Peyer's patch (tissue), 4 donors: ENCODE measurements around the gene ZNF236. TPM values are rescaled to one million over a fixed set of nuclear protein-coding genes. Genes with fewer than 3 reads are reported as not detected.

ENCODE experiments used
- DNase-seq, 3 donors: peaks; one replicate each; pipeline ENCODE4 v3.0.0-alpha.2; 2017 to 2019
- H3K27ac ChIP-seq, 4 donors: fragments of 200-600 bp; sonication (generic); one replicate each; pipeline ENCODE4 v1.5.1; 2016 to 2019
- H3K27me3 ChIP-seq, 2 donors: fragments of 200-600 bp; sonication (generic); one replicate each; pipeline ENCODE4 v1.5.1; 2019
- H3K36me3 ChIP-seq, 3 donors: fragments of 200-600 bp; sonication (generic); one replicate each; pipeline ENCODE4 v1.5.1; 2016 to 2019
- H3K4me1 ChIP-seq, 4 donors: fragments of 200-600 bp; sonication (generic); one replicate each; pipeline ENCODE4 v1.5.1; 2016 to 2019
- H3K4me3 ChIP-seq, 4 donors: fragments of 200-600 bp; sonication (generic); 1 replicate in 3 of 4; 2 replicates in 1 of 4; pipeline ENCODE4 v1.5.1; 2016 to 2019; ENCODE audit warnings: mild to moderate bottlenecking in 1 of 4
- H3K9me3 ChIP-seq, 4 donors: fragments of 200-600 bp; sonication (generic); one replicate each; pipeline ENCODE4 v1.5.1; 2016 to 2019; ENCODE audit warnings: mild to moderate bottlenecking in 1 of 4
- POLR2A ChIP-seq, 2 donors: fragments of 450-650 bp; IDR thresholded peaks; one replicate each; pipeline ENCODE4 v1.5.1; 2017; ENCODE audit warnings: antibody characterized with exemption in 2 of 2, mild to moderate bottlenecking in 2 of 2, moderate library complexity in 2 of 2
- total RNA-seq, 4 donors: library from RNA; depleted of rRNA; stranded (reverse); fragments of >200 nt; gene quantifications; one replicate each; pipeline ENCODE4 v1.1.0, GENCODE V29; 2016
- TF ChIP-seq, protein P1 (sequence below), 6 experiments: fragments of 450-650 bp in 4 of 6; fragments of 200-600 bp in 2 of 6; sonication (generic) in 1 of 6; IDR thresholded peaks; one replicate each; pipeline ENCODE4 v1.5.1; 2017 to 2019; ENCODE audit warnings: antibody characterized with exemption in 6 of 6, mild to moderate bottlenecking in 3 of 6, moderate library complexity in 1 of 6

The ZNF236 gene
- total RNA-seq, 4 donors from 2014 or later: 13.8 to 57.8 (median 27.7) TPM

DNA sequence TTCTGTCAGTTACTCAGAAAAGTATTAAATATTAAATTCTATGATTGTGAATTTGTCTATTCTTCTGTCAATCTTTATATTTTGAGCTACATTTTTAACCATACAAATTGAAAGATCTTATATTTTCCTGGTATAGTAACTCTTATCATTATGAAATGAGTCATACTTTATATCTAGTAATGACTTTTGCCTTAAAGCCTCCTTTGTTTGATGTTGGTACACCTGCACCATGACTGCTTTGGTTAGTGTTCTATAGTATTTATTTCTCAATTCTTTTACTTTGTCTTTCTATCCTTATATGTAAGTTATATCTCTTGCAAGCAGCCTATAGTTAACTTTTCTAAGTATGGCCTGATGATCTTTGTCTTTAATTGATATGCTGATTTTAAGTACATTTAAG, 13.0 kb downstream of the ZNF236 start:
- no peaks in the 10 kb centered on the region for H3K27me3 ChIP-seq
- H3K27ac ChIP-seq: no peak overlapping the region
- H3K9me3 ChIP-seq: no peaks in the 10 kb centered on the region
- DNase-seq: no peak
- H3K36me3 ChIP-seq: no peaks in the 10 kb centered on the region
- peaks cover 0 to 21% (median 0%) of the 10 kb centered on the region in 4 donors for H3K4me1 ChIP-seq
- H3K4me3 ChIP-seq: no peak overlapping the region
- no peak for TF ChIP-seq POLR2A (IDR thresholded peaks at IDR 0.05)
- TF ChIP-seq, protein P1, sequence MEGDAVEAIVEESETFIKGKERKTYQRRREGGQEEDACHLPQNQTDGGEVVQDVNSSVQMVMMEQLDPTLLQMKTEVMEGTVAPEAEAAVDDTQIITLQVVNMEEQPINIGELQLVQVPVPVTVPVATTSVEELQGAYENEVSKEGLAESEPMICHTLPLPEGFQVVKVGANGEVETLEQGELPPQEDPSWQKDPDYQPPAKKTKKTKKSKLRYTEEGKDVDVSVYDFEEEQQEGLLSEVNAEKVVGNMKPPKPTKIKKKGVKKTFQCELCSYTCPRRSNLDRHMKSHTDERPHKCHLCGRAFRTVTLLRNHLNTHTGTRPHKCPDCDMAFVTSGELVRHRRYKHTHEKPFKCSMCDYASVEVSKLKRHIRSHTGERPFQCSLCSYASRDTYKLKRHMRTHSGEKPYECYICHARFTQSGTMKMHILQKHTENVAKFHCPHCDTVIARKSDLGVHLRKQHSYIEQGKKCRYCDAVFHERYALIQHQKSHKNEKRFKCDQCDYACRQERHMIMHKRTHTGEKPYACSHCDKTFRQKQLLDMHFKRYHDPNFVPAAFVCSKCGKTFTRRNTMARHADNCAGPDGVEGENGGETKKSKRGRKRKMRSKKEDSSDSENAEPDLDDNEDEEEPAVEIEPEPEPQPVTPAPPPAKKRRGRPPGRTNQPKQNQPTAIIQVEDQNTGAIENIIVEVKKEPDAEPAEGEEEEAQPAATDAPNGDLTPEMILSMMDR (IDR thresholded peaks at IDR 0.05): no peak

DNA sequence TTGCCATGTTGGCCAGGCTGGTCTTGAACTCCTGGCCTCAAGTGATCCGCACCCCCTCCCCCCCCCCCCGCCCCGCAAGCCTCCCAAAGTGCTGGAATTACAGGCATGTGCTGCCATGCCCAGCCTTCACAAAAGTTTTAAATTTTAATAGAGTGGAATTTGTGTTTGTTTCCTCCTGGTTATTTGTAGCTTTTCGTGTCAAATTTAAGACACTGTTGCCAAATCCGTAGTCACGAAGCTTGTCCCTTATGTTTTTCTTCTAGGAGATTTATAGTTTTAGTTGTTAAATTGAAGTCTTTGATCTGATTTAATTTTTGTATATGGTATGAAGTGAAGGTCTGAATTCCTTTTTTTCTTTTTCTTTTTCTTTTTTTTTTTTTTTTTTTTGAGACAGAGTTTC, 14.7 kb downstream of the ZNF236 start:
- no peak overlapping the region for H3K4me3 ChIP-seq
- no peaks in the 10 kb centered on the region for H3K27me3 ChIP-seq
- TF ChIP-seq, protein P1 (IDR thresholded peaks at IDR 0.05): no peak
- no peak for TF ChIP-seq POLR2A (IDR thresholded peaks at IDR 0.05)
- no peak for DNase-seq
- H3K27ac ChIP-seq: no peak overlapping the region
- H3K36me3 ChIP-seq: no peaks in the 10 kb centered on the region
- H3K4me1 ChIP-seq: peaks cover 0 to 21% (median 0%) of the 10 kb centered on the region in 4 donors
- H3K9me3 ChIP-seq: no peaks in the 10 kb centered on the region

DNA sequence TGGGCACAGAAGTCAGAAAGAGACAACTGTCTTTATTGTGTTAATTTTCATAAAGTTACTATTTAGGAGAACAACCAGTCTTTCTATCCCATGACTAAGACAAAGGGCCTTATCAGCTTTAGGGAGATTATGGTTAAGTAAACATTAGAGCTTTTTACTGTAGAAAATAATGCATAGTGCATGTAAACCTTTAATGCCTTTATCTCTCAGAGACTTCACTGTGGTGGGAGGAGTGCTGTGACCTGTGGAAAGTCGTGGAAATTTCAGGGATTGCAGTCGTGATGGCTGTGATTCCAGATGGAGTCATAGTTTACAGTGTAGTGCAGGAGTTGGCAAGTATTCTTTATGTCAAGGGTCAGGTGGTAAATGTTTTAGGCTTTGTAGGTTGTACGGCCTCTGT, 15.8 kb downstream of the ZNF236 start:
- Histone ChIP-seq H3K4me1 (peaks cover 0 to 21% (median 0%) of the 10 kb centered on the region in 4 donors), H3K27ac (peak overlapping the region in 1 of 4 donors; percentile 12), H3K36me3 (no peaks in the 10 kb centered on the region), H3K9me3 (no peaks in the 10 kb centered on the region), H3K27me3 (no peaks in the 10 kb centered on the region), H3K4me3 (no peak overlapping the region)
- TF ChIP-seq, protein P1 (IDR thresholded peaks at IDR 0.05): no peak
- no peak for TF ChIP-seq POLR2A (IDR thresholded peaks at IDR 0.05)
- no peak for DNase-seq

DNA sequence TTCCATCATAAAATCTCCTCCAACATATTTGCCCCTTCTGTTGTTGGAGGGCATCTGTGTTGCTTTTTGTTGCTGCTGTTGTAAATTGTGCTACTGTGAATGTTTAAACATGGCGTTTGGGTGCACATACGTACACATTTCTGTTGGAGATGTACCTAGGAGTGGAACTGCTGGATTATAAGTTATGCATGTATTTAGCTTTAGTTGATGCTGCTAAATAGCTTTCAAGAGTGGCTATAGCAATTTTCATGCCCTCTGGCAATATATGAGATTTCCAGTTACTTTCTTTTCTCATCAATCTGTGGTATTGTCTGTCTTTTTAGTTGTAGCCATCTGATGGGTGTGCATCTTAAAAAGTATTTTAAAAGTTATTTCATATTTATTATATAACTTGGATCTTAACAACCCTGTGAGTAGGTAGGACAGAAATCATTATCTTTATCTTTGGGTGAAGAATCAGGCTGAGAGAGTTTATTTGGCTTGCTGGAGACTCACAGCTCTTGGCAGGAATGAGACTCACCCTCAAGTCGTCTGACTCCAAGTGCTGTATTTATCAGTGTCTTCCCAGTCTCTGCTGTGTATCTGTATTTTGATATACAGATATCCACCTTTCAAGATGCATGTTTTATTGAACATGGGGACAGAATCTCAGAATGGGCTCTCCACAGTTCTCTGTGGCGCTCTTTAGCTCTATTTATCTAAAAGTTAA, 16.9 kb downstream of the ZNF236 start:
- no peak overlapping the region for H3K4me3 ChIP-seq
- TF ChIP-seq, protein P1 (IDR thresholded peaks at IDR 0.05): no peak
- TF ChIP-seq POLR2A (IDR thresholded peaks at IDR 0.05): no peak
- no peaks in the 10 kb centered on the region for H3K9me3 ChIP-seq
- no peak overlapping the region for H3K27ac ChIP-seq
- no peak for DNase-seq
- peaks cover 0 to 21% (median 0%) of the 10 kb centered on the region in 4 donors for H3K4me1 ChIP-seq
- no peaks in the 10 kb centered on the region for H3K36me3 ChIP-seq
- H3K27me3 ChIP-seq: no peaks in the 10 kb centered on the region

DNA sequence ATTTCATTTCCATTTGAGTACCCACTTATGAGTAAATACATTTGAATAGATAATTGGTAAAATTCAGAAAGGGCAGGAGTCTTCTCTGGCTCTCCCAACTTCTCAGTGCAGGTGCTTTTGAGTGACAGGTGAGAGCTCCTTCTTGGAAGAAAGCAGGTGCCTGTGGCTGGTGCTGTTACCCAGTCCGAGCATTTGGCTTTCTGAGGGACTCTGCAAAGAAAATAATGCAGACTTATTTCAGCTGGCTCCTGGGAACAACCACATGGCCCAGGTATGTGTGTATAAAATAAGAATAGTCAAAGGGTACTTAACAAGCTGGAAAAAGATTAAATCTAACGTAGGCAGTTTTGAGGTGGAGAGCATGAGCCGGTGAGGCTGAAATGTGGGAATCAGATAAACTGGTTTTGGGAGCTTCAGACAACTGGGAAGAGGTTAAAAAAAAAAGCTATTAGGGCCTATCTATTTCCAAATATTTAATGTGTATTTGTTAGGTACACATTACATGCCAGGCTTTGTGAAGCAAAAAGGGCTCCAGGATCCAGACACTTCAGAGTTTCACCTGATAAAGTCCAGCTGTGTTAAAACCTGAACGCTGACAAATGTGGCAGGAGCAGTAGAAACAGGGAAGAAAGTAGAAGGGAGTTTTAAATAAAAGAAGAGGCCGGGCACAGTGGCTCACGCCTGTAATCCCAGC, 20.6 kb downstream of the ZNF236 start:
- Histone ChIP-seq H3K4me3 (no peak overlapping the region), H3K27ac (no peak overlapping the region), H3K36me3 (no peaks in the 10 kb centered on the region), H3K4me1 (peaks cover 0 to 15% (median 0%) of the 10 kb centered on the region in 4 donors), H3K9me3 (no peaks in the 10 kb centered on the region), H3K27me3 (no peaks in the 10 kb centered on the region)
- TF ChIP-seq, protein P1 (IDR thresholded peaks at IDR 0.05): no peak
- TF ChIP-seq POLR2A (IDR thresholded peaks at IDR 0.05): no peak
- DNase-seq: no peak
